GM12878 (cell line): Measurements from ENCODE around the gene GFM2. TPM values are rescaled to one million over a fixed set of nuclear protein-coding genes. Genes with fewer than 3 reads are reported as not detected.
"Not testable (repeated sequence)": the region's sequence is repeated elsewhere in the genome, so short reads cannot be mapped to it uniquely, and the experiment has no call there.

Experiments used
- ATAC-seq: fragments of 200-7000 bp; cut with Tn5 transposase; 3 replicates; pipeline ENCODE4 v1.9.1; 2020; ENCODE audit warnings: mild to moderate bottlenecking, moderate library complexity
- BruUV-seq: library from RNA; stranded (reverse); fragments of 400-500 nt; replicated peaks from 2 replicates; lab custom pipeline; 2021; lab: Mats Ljungman, UMichigan
- CTCF ChIA-PET: fragments of 300-600 bp; sonication (Branson Sonifier 250); formaldehyde crosslinking; extraction: SDS; loops from one replicate; lab custom pipeline; 2021; ENCODE audit warnings: inconsistent platforms; lab: Yijun Ruan, JAX
- POLR2A ChIA-PET: fragments of 350-600 bp; formaldehyde crosslinking; extraction: SDS; loops from one replicate; lab custom pipeline; 2021; ENCODE audit warnings: inconsistent platforms; lab: Charles Lee
- RAD21 ChIA-PET: fragments of 300-600 bp; sonication (Branson Sonifier 250); formaldehyde crosslinking; loops from one replicate; lab custom pipeline; 2023; ENCODE audit warnings: antibody characterized with exemption; ENCODE audit not compliant: unreplicated experiment; lab: Charles Lee
- SMC1A ChIA-PET: fragments of 300-600 bp; sonication (Branson Sonifier 250); formaldehyde crosslinking; loops from one replicate; lab custom pipeline; 2023; ENCODE audit not compliant: unreplicated experiment, uncharacterized antibody; lab: Charles Lee
- DNase-seq: peaks from one replicate; pipeline ENCODE4 v3.0.0-alpha.2; 2011; ENCODE audit warnings: low read depth, low spot score
- FAIRE-seq: peaks from 3 replicates; lab custom pipeline; 2011; peaks lifted over from hg19 to GRCh38; lab: Jason Lieb, UNC
- H2AFZ ChIP-seq: 2 replicates; pipeline ENCODE4 v1.6.0; 2011; ENCODE audit warnings: low read depth, low read length, control low read depth; ENCODE audit not compliant: control insufficient read depth
- H3K27ac ChIP-seq: 2 replicates; pipeline ENCODE4 v1.5.1; 2011; ENCODE audit warnings: control low read depth; ENCODE audit not compliant: control insufficient read depth, insufficient read depth
- H3K27me3 ChIP-seq, 2 experiments: replicated peaks in 1 of 2; 2 replicates each; pipeline versions ENCODE4 v1.6.0 to v1.6.1; 2011; ENCODE audit warnings: low read length in 1 of 2; ENCODE audit not compliant: control insufficient read depth in 2 of 2, insufficient read depth in 2 of 2
- H3K36me3 ChIP-seq, 2 experiments: 2 replicates each; pipeline ENCODE4 v1.5.1; 2011; ENCODE audit warnings: low read length in 1 of 2; ENCODE audit not compliant: control insufficient read depth in 2 of 2, insufficient read depth in 2 of 2
- H3K4me1 ChIP-seq: 2 replicates; pipeline ENCODE4 v1.6.1; 2011; ENCODE audit warnings: mild to moderate bottlenecking, low read length, moderate library complexity, mixed read lengths; ENCODE audit not compliant: control insufficient read depth, insufficient read depth
- H3K4me2 ChIP-seq: 2 replicates; pipeline ENCODE4 v1.6.0; 2011; ENCODE audit warnings: control low read depth; ENCODE audit not compliant: control insufficient read depth, insufficient read depth
- H3K4me3 ChIP-seq: fragments of 200-600 bp; sonication (generic); 2 replicates; pipeline ENCODE4 v1.5.1; 2016
- H3K79me2 ChIP-seq: 2 replicates; pipeline ENCODE4 v1.6.0; 2011; ENCODE audit warnings: low read length; ENCODE audit not compliant: control insufficient read depth, insufficient read depth
- H3K9ac ChIP-seq: 2 replicates; pipeline ENCODE4 v1.8.0; 2011; ENCODE audit warnings: low read length, control low read depth, mixed read lengths; ENCODE audit not compliant: control insufficient read depth, insufficient read depth
- H3K9me3 ChIP-seq: replicated peaks from 3 replicates; pipeline ENCODE4 v1.5.1; 2011; ENCODE audit warnings: mild to moderate bottlenecking, low read length; ENCODE audit not compliant: control insufficient read depth, insufficient read depth
- H4K20me1 ChIP-seq: 2 replicates; pipeline ENCODE4 v1.6.0; 2011; ENCODE audit not compliant: control insufficient read depth, insufficient read depth
- BCL3 ChIP-seq: IDR thresholded peaks from 2 replicates; pipeline ENCODE4 v1.6.1; 2011; ENCODE audit warnings: borderline replicate concordance, low read depth, mild to moderate bottlenecking, moderate library complexity, low read length; ENCODE audit not compliant: insufficient read depth, poor library complexity, severe bottlenecking
- E2F4 ChIP-seq: IDR thresholded peaks from 2 replicates; pipeline ENCODE4 v1.6.1; 2012; ENCODE audit warnings: low read depth, low read length, improper control_type of control experiment
- HDAC2 ChIP-seq: fragments of 200-600 bp; sonication (generic); IDR thresholded peaks from 2 replicates; pipeline ENCODE4 v1.6.1; 2017
- MEF2A ChIP-seq: IDR thresholded peaks from 2 replicates; pipeline ENCODE4 v1.6.1; 2011; ENCODE audit warnings: low read depth, mild to moderate bottlenecking, low read length, moderate library complexity; ENCODE audit not compliant: insufficient read depth
- NR2F1 ChIP-seq: fragments of 450-650 bp; conservative IDR thresholded peaks from 2 replicates; pipeline ENCODE4 v1.6.1; 2017; ENCODE audit warnings: mild to moderate bottlenecking
- RAD21 ChIP-seq: IDR thresholded peaks from 2 replicates; pipeline ENCODE4 v1.6.1; 2011; ENCODE audit warnings: mild to moderate bottlenecking, low read depth, low read length, moderate library complexity; ENCODE audit not compliant: insufficient read depth
- RELA ChIP-seq: fragments of 450-650 bp; IDR thresholded peaks from 2 replicates; pipeline ENCODE4 v1.8.0; 2014; ENCODE audit warnings: borderline replicate concordance; ENCODE audit not compliant: partially characterized antibody
- WGBS: methylation state at CpG from one replicate; pipeline ENCODE4 v1.1.6; 2016; ENCODE audit warnings: low lambda C conversion rate; ENCODE audit not compliant: insufficient replicate concordance, insufficient coverage; ENCODE audit errors: missing lambda C conversion rate; 5-methylcytosine and 5-hydroxymethylcytosine counted together
- in situ Hi-C: fragments of 300-500 bp; cut with MboI; formaldehyde crosslinking; loops from 9 replicates; pipeline ENCODE4 v1.14.3; 2018; ENCODE audit warnings: mixed read lengths
- intact Hi-C: fragments of 100-400 bp; cut with micrococcal nuclease; formaldehyde crosslinking; loops from one replicate; pipeline ENCODE4 v1.14.2; 2022; ENCODE audit not compliant: unreplicated experiment
- polyA plus RNA-seq, 11 experiments: library from polyadenylated mRNA; depleted of rRNA in 4 of 11; unstranded in 6 of 11; stranded (reverse) in 5 of 11; fragments of >200 nt; fragmentation: Nextera tagmentation in 4 of 11; fragmentation: Illumina TruSeq in 1 of 11; extraction: Ambion mirVana in 4 of 11; extraction: Trizol in 1 of 11; gene quantifications; 1 replicate in 1 of 11; 2 replicates in 10 of 11; pipeline versions ENCODE4 v1.2.1 to v1.2.3, GENCODE V29; 2011 to 2016; ENCODE audit warnings: inconsistent platforms in 2 of 11, missing spikeins in 2 of 11, low read depth in 1 of 11
- total RNA-seq, 4 experiments: library from RNA; depleted of rRNA in 3 of 4; stranded (reverse); fragments of >200 nt in 3 of 4; fragmentation: Illumina TruSeq in 1 of 4; extraction: Trizol in 1 of 4; gene quantifications; 2 replicates each; pipeline versions ENCODE4 v1.2.1 to v1.2.3, GENCODE V29; 2013 to 2021

Gene GFM2
- total and polyA plus RNA-seq, 10 of the 15 experiments (the other 5 are each of a cell fraction or from before 2014, with no cell fraction given), result 19.9 to 51.3 (median 32.7) TPM

GRCh38 chr5:74679966-74680365 lies 87.0 kb downstream of the GFM2 start:
- ATAC-seq (no peak), DNase-seq (no peak), FAIRE-seq (no peak)
- Histone ChIP-seq H2AFZ (no peak overlapping the region), H3K9ac (no peak overlapping the region), H3K27ac (no peak overlapping the region), H3K36me3 (no peaks in the 10 kb centered on the region), H4K20me1 (no peaks in the 10 kb centered on the region), H3K79me2 (no peaks in the 10 kb centered on the region), H3K9me3 (no peaks in the 10 kb centered on the region), H3K4me2 (no peak overlapping the region), H3K4me3 (no peak overlapping the region), H3K4me1 (no peaks in the 10 kb centered on the region), H3K27me3 (no peaks in the 10 kb centered on the region)
- intact Hi-C loops, result no loop called here
- POLR2A ChIA-PET, result no interaction called here
- RAD21 ChIA-PET, result no interaction called here
- in situ Hi-C loops, result loop anchor here (5.0 kb wide), 1 partner anchor 237 kb away; no protein-coding TSS in a partner anchor
- no TSS peak for BruUV-seq
- CTCF ChIA-PET, result no interaction called here
- WGBS, result 18% methylated on average over 4 of the region's 4 CpGs
- no peak for TF ChIP-seq E2F4
- TF ChIP-seq RAD21, result no peak
- no peak for TF ChIP-seq MEF2A
- TF ChIP-seq HDAC2, result no peak
- TF ChIP-seq NR2F1, result no peak
- no peak for TF ChIP-seq BCL3
- TF ChIP-seq RELA, result no peak
- SMC1A ChIA-PET, result no interaction called here

GRCh38 chr5:74679300-74679699 lies 87.6 kb downstream of the GFM2 start:
- H3K27ac ChIP-seq, H3K4me3 ChIP-seq, CTCF ChIA-PET, H2AFZ ChIP-seq, H4K20me1 ChIP-seq, BruUV-seq, intact Hi-C loops, H3K36me3 ChIP-seq, ATAC-seq, in situ Hi-C loops, DNase-seq, H3K9ac ChIP-seq, SMC1A ChIA-PET, H3K4me1 ChIP-seq, H3K4me2 ChIP-seq, FAIRE-seq, H3K27me3 ChIP-seq, POLR2A ChIA-PET, H3K9me3 ChIP-seq, RAD21 ChIA-PET, H3K79me2 ChIP-seq: not testable (repeated sequence)
- WGBS, result 67% methylated on average over 3 of the region's 3 CpGs

- ATAC-seq, H4K20me1 ChIP-seq, H3K9me3 ChIP-seq, DNase-seq, POLR2A ChIA-PET, FAIRE-seq, SMC1A ChIA-PET, H3K4me3 ChIP-seq, H3K36me3 ChIP-seq, BruUV-seq, H3K27ac ChIP-seq, H3K4me2 ChIP-seq, RAD21 ChIA-PET, H2AFZ ChIP-seq, H3K79me2 ChIP-seq, H3K9ac ChIP-seq, H3K4me1 ChIP-seq, H3K27me3 ChIP-seq, in situ Hi-C loops, intact Hi-C loops: not testable (repeated sequence)
- WGBS, result 54% methylated on average over 3 of the region's 3 CpGs
- CTCF ChIA-PET, result interaction anchor here (0.6 to 0.7 kb wide), 2 partner anchors 178 to 1112 kb away, joined by 3 read pairs; no protein-coding TSS in a partner anchor
These were observed 88.8 kb downstream of the GFM2 start for GRCh38 chr5:74678123-74678522.
